PC-9 (cell line): ENCODE measurements around the gene PSMA7.

Experiments used
- CTCF ChIP-seq: fragments of 200-600 bp; sonication (generic); conservative IDR thresholded peaks from 2 replicates; pipeline ENCODE4 v1.6.1; 2017; ENCODE audit warnings: mixed run types, antibody characterized with exemption, mild to moderate bottlenecking, moderate library complexity
- EZH2 ChIP-seq: fragments of 200-600 bp; sonication (generic); IDR thresholded peaks from 2 replicates; pipeline ENCODE4 v1.8.0; 2017; ENCODE audit warnings: antibody characterized with exemption, low read depth

DNA sequence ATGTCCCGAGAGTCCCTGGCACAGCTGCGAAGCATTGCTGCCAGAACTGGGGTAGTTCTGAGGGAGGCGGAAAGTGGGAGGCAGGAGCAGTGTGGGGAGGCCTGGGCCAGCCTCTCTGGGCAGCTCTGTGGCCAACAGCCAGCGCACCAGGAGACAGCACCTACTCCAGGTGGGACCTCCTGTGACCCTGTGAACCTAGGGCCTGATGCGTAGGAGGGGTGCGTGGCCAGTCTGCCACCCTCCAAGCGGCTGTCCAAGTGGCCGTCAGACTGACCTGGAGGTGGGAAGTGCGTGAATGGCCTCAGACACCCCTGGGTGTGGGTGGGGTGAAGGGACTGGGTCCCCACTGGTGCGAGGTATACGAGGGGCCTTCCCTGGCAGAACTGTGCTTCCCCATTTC lies 15.9 kb upstream of the PSMA7 start:
- TF ChIP-seq CTCF (no peak), EZH2 (no peak)
